ENCODE data around the gene ALG2.

GRCh38 chr9:99177576-99178366 is 44.0 kb downstream of the ALG2 start:
- TF ChIP-seq CTCF (IDR thresholded peaks at IDR 0.05), result no peak
- TF ChIP-seq POLR2A (IDR thresholded peaks at IDR 0.05), result no peak
